H1 (cell line): ENCODE data around the gene GALNT18. TPM values are rescaled to one million over a fixed set of nuclear protein-coding genes. Genes with fewer than 3 reads are reported as not detected.

Source experiments
- CTCF ChIA-PET: fragments of 300-600 bp; sonication (Branson Sonifier 250); formaldehyde crosslinking; loops from one replicate; lab custom pipeline; 2021; ENCODE audit not compliant: partially characterized antibody; lab: Charles Lee
- POLR2A ChIA-PET: fragments of 300-600 bp; sonication (Branson Sonifier 250); formaldehyde crosslinking; loops from one replicate; lab custom pipeline; 2021; ENCODE audit warnings: inconsistent platforms; ENCODE audit not compliant: partially characterized antibody; lab: Charles Lee
- DNase-seq, 2 experiments: peaks; one replicate each; pipeline versions ENCODE4 v3.0.0 to v3.0.0-alpha.2; 2010 to 2022; ENCODE audit warnings: low spot score in 2 of 2, low read depth in 1 of 2, mixed read lengths in 1 of 2
- FAIRE-seq: peaks from 2 replicates; lab custom pipeline; 2011; peaks lifted over from hg19 to GRCh38; lab: Jason Lieb, UNC
- H2AFZ ChIP-seq: 2 replicates; pipeline ENCODE4 v1.8.1; 2012; ENCODE audit warnings: low read length, inconsistent platforms
- H2AK5ac ChIP-seq: 2 replicates; pipeline ENCODE4 v1.6.1; 2013; ENCODE audit warnings: low read depth, low read length
- H2BK120ac ChIP-seq: replicated peaks from 2 replicates; pipeline ENCODE3; 2013; ENCODE audit warnings: low read depth, low read length, inconsistent platforms
- H2BK12ac ChIP-seq: 2 replicates; pipeline ENCODE4 v1.6.1; 2013; ENCODE audit warnings: low read depth, low read length
- H2BK15ac ChIP-seq: 2 replicates; pipeline ENCODE4 v1.6.1; 2013; ENCODE audit warnings: low read length
- H2BK20ac ChIP-seq: 2 replicates; pipeline ENCODE4 v1.6.1; 2013; ENCODE audit warnings: low read length
- H2BK5ac ChIP-seq: 2 replicates; pipeline ENCODE4 v1.6.1; 2013; ENCODE audit warnings: low read depth, low read length
- H3K14ac ChIP-seq: 2 replicates; pipeline ENCODE4 v1.6.1; 2013; ENCODE audit warnings: inconsistent platforms; ENCODE audit not compliant: insufficient read length
- H3K18ac ChIP-seq: 2 replicates; pipeline ENCODE4 v1.6.1; 2013; ENCODE audit warnings: low read length; ENCODE audit errors: extremely low read depth
- H3K23ac ChIP-seq: 2 replicates; pipeline ENCODE4 v1.6.1; 2013; ENCODE audit warnings: inconsistent platforms; ENCODE audit not compliant: insufficient read length
- H3K23me2 ChIP-seq: 2 replicates; pipeline ENCODE4 v1.6.1; 2013; ENCODE audit warnings: low read depth, low read length
- H3K27ac ChIP-seq: 2 replicates; pipeline ENCODE4 v1.6.1; 2011; ENCODE audit warnings: low read depth, low read length, inconsistent platforms
- H3K27me3 ChIP-seq, 4 experiments: replicated peaks in 1 of 4; 1 replicate in 1 of 4; 2 replicates in 3 of 4; pipeline versions ENCODE4 v1.6.1 to v1.8.1; 2011 to 2013; ENCODE audit warnings: low read length in 3 of 4, mild to moderate bottlenecking in 3 of 4, inconsistent platforms in 2 of 4, mixed read lengths in 2 of 4, moderate library complexity in 1 of 4; ENCODE audit not compliant: control insufficient read depth in 3 of 4, insufficient read depth in 3 of 4; ENCODE audit errors: extremely low read depth in 1 of 4
- H3K36me3 ChIP-seq, 4 experiments: 2 replicates each; pipeline versions ENCODE4 v1.6.1 to v1.8.1; 2011 to 2013; ENCODE audit warnings: mild to moderate bottlenecking in 4 of 4, low read length in 3 of 4, moderate library complexity in 2 of 4, control low read depth in 1 of 4, inconsistent platforms in 1 of 4; ENCODE audit not compliant: insufficient read depth in 4 of 4, control insufficient read depth in 2 of 4
- H3K4ac ChIP-seq: replicated peaks from 2 replicates; pipeline ENCODE3; 2013; ENCODE audit warnings: low read length, low read depth, mixed read lengths, inconsistent platforms; ENCODE audit not compliant: insufficient read length
- H3K4me1 ChIP-seq, 4 experiments: replicated peaks in 1 of 4; 1 replicate in 1 of 4; 2 replicates in 3 of 4; pipeline versions ENCODE4 v1.6.1 to v1.8.1; 2011 to 2013; ENCODE audit warnings: low read length in 3 of 4, inconsistent platforms in 2 of 4, mixed read lengths in 1 of 4; ENCODE audit not compliant: insufficient read depth in 4 of 4, control insufficient read depth in 3 of 4
- H3K4me2 ChIP-seq, 2 experiments: 2 replicates each; pipeline versions ENCODE4 v1.6.1 to v1.8.1; 2011 to 2013; ENCODE audit warnings: low read depth in 2 of 2, low read length in 2 of 2, control low read depth in 1 of 2, inconsistent platforms in 1 of 2, mild to moderate bottlenecking in 1 of 2; ENCODE audit not compliant: insufficient read depth in 1 of 2
- H3K4me3 ChIP-seq, 4 experiments: fragments of 200-600, 300-600 bp in 1 of 4; sonication (generic), shearing (Covaris generic), sonication (Bioruptor Twin) in 1 of 4; 2 replicates each; pipeline versions ENCODE4 v1.5.1 to v1.8.1; 2011 to 2016; ENCODE audit warnings: low read length in 4 of 4, low read depth in 3 of 4, control low read depth in 2 of 4, inconsistent platforms in 2 of 4, mild to moderate bottlenecking in 2 of 4, mixed read lengths in 1 of 4, moderate library complexity in 1 of 4; ENCODE audit not compliant: insufficient read depth in 2 of 4; ENCODE audit errors: extremely low read depth in 1 of 4
- H3K56ac ChIP-seq: replicated peaks from 2 replicates; pipeline ENCODE3; 2013; ENCODE audit warnings: low read depth, mild to moderate bottlenecking, mixed read lengths, low read length, inconsistent platforms; ENCODE audit not compliant: insufficient read length
- H3K79me1 ChIP-seq: 2 replicates; pipeline ENCODE4 v1.6.1; 2013; ENCODE audit warnings: low read depth, low read length, control low read depth
- H3K79me2 ChIP-seq, 2 experiments: 2 replicates each; pipeline versions ENCODE4 v1.6.1 to v1.8.1; 2012 to 2013; ENCODE audit warnings: low read length in 2 of 2, mild to moderate bottlenecking in 2 of 2, inconsistent platforms in 1 of 2; ENCODE audit not compliant: insufficient read depth in 2 of 2, control insufficient read depth in 1 of 2
- H3K9ac ChIP-seq, 4 experiments: replicated peaks in 1 of 4; 1 replicate in 1 of 4; 2 replicates in 3 of 4; pipeline versions ENCODE4 v1.6.1 to v1.8.1; 2011 to 2013; ENCODE audit warnings: low read depth in 3 of 4, low read length in 3 of 4, control low read depth in 2 of 4, mild to moderate bottlenecking in 2 of 4, moderate library complexity in 2 of 4, inconsistent platforms in 1 of 4; ENCODE audit errors: extremely low read depth in 1 of 4
- H3K9me3 ChIP-seq, 2 experiments: 2 replicates each; pipeline versions ENCODE4 v1.6.1 to v1.8.1; 2012 to 2013; ENCODE audit warnings: mild to moderate bottlenecking in 2 of 2, moderate library complexity in 2 of 2, control low read depth in 1 of 2, inconsistent platforms in 1 of 2, low read depth in 1 of 2, low read length in 1 of 2, mixed read lengths in 1 of 2; ENCODE audit not compliant: insufficient read depth in 2 of 2
- H4K20me1 ChIP-seq, 2 experiments: replicated peaks in 1 of 2; 2 replicates each; pipeline versions ENCODE3 to v1.8.1; 2011 to 2013; ENCODE audit warnings: inconsistent platforms in 2 of 2, low read length in 2 of 2, mild to moderate bottlenecking in 1 of 2; ENCODE audit not compliant: insufficient read depth in 2 of 2, control insufficient read depth in 1 of 2
- H4K5ac ChIP-seq: 2 replicates; pipeline ENCODE4 v1.6.1; 2013; ENCODE audit warnings: low read length, low read depth, mixed read lengths, inconsistent platforms; ENCODE audit not compliant: insufficient read length
- H4K8ac ChIP-seq: 2 replicates; pipeline ENCODE4 v1.8.0; 2013; ENCODE audit warnings: mild to moderate bottlenecking, moderate library complexity, low read length, inconsistent platforms; ENCODE audit not compliant: insufficient read depth; ENCODE audit errors: extremely low read depth
- H4K91ac ChIP-seq: replicated peaks from 2 replicates; pipeline ENCODE3; 2013; ENCODE audit warnings: low read length, mixed read lengths, inconsistent platforms; ENCODE audit not compliant: insufficient read length
- CHD2 ChIP-seq: IDR thresholded peaks from 2 replicates; pipeline ENCODE4 v1.6.1; 2012; ENCODE audit warnings: low read length, improper control_type of control experiment
- FOSL1 ChIP-seq: IDR thresholded peaks from 2 replicates; pipeline ENCODE4 v1.6.1; 2011; ENCODE audit warnings: mild to moderate bottlenecking, low read depth, low read length, moderate library complexity; ENCODE audit not compliant: insufficient read depth
- GTF2F1 ChIP-seq: IDR thresholded peaks from 2 replicates; pipeline ENCODE4 v1.6.1; 2012; ENCODE audit warnings: low read depth, low read length, improper control_type of control experiment, borderline replicate concordance
- HDAC2 ChIP-seq, 2 experiments: fragments of 300-600 bp in 1 of 2; sonication (generic) in 1 of 2; IDR thresholded peaks; 2 replicates each; pipeline ENCODE4 v1.6.1; 2011 to 2012; ENCODE audit warnings: low read depth in 2 of 2, low read length in 2 of 2, mild to moderate bottlenecking in 2 of 2, moderate library complexity in 2 of 2, borderline replicate concordance in 1 of 2, inconsistent platforms in 1 of 2
- NRF1 ChIP-seq: IDR thresholded peaks from 2 replicates; pipeline ENCODE4 v1.6.1; 2011; ENCODE audit warnings: mild to moderate bottlenecking, low read depth, low read length, improper control_type of control experiment
- POLR2A ChIP-seq, 2 experiments: IDR thresholded peaks; 1 replicate in 1 of 2; 2 replicates in 1 of 2; pipeline ENCODE4 v1.6.1; 2011; ENCODE audit warnings: low read depth in 2 of 2, low read length in 2 of 2, mild to moderate bottlenecking in 2 of 2; ENCODE audit errors: control extremely low read depth in 1 of 2
- RAD21 ChIP-seq, 2 experiments: IDR thresholded peaks in 1 of 2; conservative IDR thresholded peaks in 1 of 2; 2 replicates each; pipeline ENCODE4 v1.6.1; 2011; ENCODE audit warnings: low read depth in 2 of 2, low read length in 2 of 2, improper control_type of control experiment in 1 of 2, inconsistent platforms in 1 of 2, mild to moderate bottlenecking in 1 of 2, moderate library complexity in 1 of 2
- SUZ12 ChIP-seq: fragments of 200-600 bp; sonication (generic); IDR thresholded peaks from 2 replicates; pipeline ENCODE4 v1.6.1; 2012; ENCODE audit warnings: mild to moderate bottlenecking, inconsistent platforms, low read length, moderate library complexity, mixed read lengths
- TAF7 ChIP-seq: optimal IDR thresholded peaks from 2 replicates; pipeline ENCODE3; 2011; ENCODE audit warnings: low read depth, mild to moderate bottlenecking, inconsistent platforms, low read length, moderate library complexity, borderline replicate concordance
- YY1 ChIP-seq: IDR thresholded peaks from 2 replicates; pipeline ENCODE4 v1.6.1; 2011; ENCODE audit warnings: low read depth, mild to moderate bottlenecking, low read length
- whole genome bisulfite sequencing, 2 experiments: shearing (Covaris generic) in 1 of 2; methylation state at CpG; one replicate each; pipeline versions ENCODE4 v1.1.6 to v1.1.7; 2013 to 2015; ENCODE audit warnings: low lambda C conversion rate in 2 of 2, mixed read lengths in 2 of 2, inconsistent platforms in 1 of 2, low coverage in 1 of 2, missing lambda C conversion rate in 1 of 2; ENCODE audit not compliant: insufficient replicate concordance in 2 of 2, insufficient coverage in 1 of 2, insufficient read length in 1 of 2; ENCODE audit errors: extremely low coverage in 1 of 2, missing lambda C conversion rate in 1 of 2; 5-methylcytosine and 5-hydroxymethylcytosine counted together
- polyA plus RNA-seq, 7 experiments: library from polyadenylated mRNA; depleted of rRNA in 3 of 7; stranded (reverse) in 5 of 7; unstranded in 2 of 7; fragments of >200 nt in 5 of 7; fragments of 200-250 nt in 2 of 7; gene quantifications; 1 replicate in 5 of 7; 2 replicates in 1 of 7; 4 replicates in 1 of 7; pipeline versions ENCODE4 v1.2.1 to v1.2.3, GENCODE V29; 2011 to 2013; ENCODE audit warnings: missing spikeins in 2 of 7, mixed read lengths in 2 of 7
- total RNA-seq: library from RNA; stranded (reverse); fragmentation: NEBNext Ultra II Directional; extraction: Animal tissue kit (Norgen Biotek cat#: 25700); gene quantifications from 2 replicates; pipeline ENCODE4 v1.2.1, GENCODE V29; 2021
- TF ChIP-seq, protein P1 (sequence below), 3 experiments: IDR thresholded peaks; 1 replicate in 2 of 3; 2 replicates in 1 of 3; pipeline versions ENCODE4 v1.5.1 to v1.6.1; 2011; ENCODE audit warnings: low read length in 3 of 3, mild to moderate bottlenecking in 3 of 3, inconsistent platforms in 2 of 3, low read depth in 1 of 3, moderate library complexity in 1 of 3; ENCODE audit not compliant: insufficient read depth in 1 of 3; ENCODE audit errors: control extremely low read depth in 1 of 3

GALNT18 gene
- total and polyA plus RNA-seq, 2 of the 8 experiments (the other 6 are each of a cell fraction or from before 2014, with no cell fraction given): 6.0 to 9.4 TPM

DNA sequence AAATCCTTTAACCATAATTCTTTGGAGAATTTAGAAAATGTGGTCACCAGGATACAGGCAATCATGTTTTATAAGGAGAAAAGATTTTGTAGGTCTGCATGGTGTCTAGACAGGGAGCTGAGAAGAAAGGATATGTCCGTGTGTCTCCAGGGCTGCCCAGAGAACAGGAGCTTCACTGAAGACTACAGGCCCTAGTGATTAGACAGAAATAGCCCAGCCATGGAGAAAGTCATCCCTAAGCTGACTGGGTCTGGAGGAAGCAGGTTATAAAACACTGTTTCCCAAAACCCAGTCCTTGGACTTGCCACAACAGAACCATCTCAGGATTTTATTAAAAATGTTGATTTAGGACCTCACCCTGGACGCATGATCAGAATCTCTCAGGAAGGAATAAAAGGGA, 84.4 kb downstream of the GALNT18 start:
- WGBS, 2 experiments: 94% methylated on average over 2 of the region's 2 CpGs; no CpG with 5 or more reads in 1 of the 2 experiments
- Histone ChIP-seq H4K20me1 (peaks cover 0 to 2% of the 10 kb centered on the region in 2 experiments), H3K4me3 (no peak overlapping the region), H3K4ac (no peak overlapping the region), H3K4me2 (no peak overlapping the region), H4K91ac (no peak overlapping the region), H3K36me3 (no peaks in the 10 kb centered on the region), H2AK5ac (no peak overlapping the region), H3K4me1 (peaks cover 0 to 7% (median 0%) of the 10 kb centered on the region in 4 experiments; a peak in 1 of 7 replicates), H4K8ac (no peak overlapping the region), H3K79me1 (no peaks in the 10 kb centered on the region), H3K18ac (no peak overlapping the region), H2BK120ac (no peak overlapping the region), H3K9ac (no peak overlapping the region), H3K79me2 (no peaks in the 10 kb centered on the region), H3K56ac (no peak overlapping the region), H3K27me3 (no peaks in the 10 kb centered on the region), H2BK12ac (no peak overlapping the region), H4K5ac (no peak overlapping the region), H3K14ac (no peak overlapping the region), H3K27ac (no peak overlapping the region), H2AFZ (no peak overlapping the region), H2BK20ac (no peak overlapping the region), H3K23me2 (no peaks in the 10 kb centered on the region), H3K23ac (no peak overlapping the region), H2BK15ac (no peak overlapping the region), H2BK5ac (no peak overlapping the region), H3K9me3 (no peaks in the 10 kb centered on the region)
- DNase-seq: no peak
- no peak for FAIRE-seq
- POLR2A ChIA-PET: interaction anchor here (0.7 kb wide), 1 partner anchor 97 kb away, joined by 3 read pairs; no protein-coding TSS in a partner anchor
- CTCF ChIA-PET: interaction anchor here (0.7 to 1.5 kb wide), 5 partner anchors 12 to 72 kb away, joined by 3 to 4 read pairs (median 3); no protein-coding TSS in a partner anchor
- TF ChIP-seq POLR2A (IDR thresholded peaks at IDR 0.05; ENCODE audit: control extremely low read depth in 1 of 2, low read depth in 2 of 2, low read length in 2 of 2): no peak
- TF ChIP-seq CHD2: no peak
- TF ChIP-seq YY1: no peak
- TF ChIP-seq HDAC2 (IDR thresholded peaks at IDR 0.05; ENCODE audit: borderline replicate concordance in 1 of 2, low read depth in 2 of 2, low read length in 2 of 2): no peak
- TF ChIP-seq, protein P1, sequence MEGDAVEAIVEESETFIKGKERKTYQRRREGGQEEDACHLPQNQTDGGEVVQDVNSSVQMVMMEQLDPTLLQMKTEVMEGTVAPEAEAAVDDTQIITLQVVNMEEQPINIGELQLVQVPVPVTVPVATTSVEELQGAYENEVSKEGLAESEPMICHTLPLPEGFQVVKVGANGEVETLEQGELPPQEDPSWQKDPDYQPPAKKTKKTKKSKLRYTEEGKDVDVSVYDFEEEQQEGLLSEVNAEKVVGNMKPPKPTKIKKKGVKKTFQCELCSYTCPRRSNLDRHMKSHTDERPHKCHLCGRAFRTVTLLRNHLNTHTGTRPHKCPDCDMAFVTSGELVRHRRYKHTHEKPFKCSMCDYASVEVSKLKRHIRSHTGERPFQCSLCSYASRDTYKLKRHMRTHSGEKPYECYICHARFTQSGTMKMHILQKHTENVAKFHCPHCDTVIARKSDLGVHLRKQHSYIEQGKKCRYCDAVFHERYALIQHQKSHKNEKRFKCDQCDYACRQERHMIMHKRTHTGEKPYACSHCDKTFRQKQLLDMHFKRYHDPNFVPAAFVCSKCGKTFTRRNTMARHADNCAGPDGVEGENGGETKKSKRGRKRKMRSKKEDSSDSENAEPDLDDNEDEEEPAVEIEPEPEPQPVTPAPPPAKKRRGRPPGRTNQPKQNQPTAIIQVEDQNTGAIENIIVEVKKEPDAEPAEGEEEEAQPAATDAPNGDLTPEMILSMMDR (IDR thresholded peaks at IDR 0.05; ENCODE audit: control extremely low read depth in 1 of 3, insufficient read depth in 1 of 3, low read depth in 1 of 3, low read length in 3 of 3): no peak
- TF ChIP-seq FOSL1: no peak
- no peak for TF ChIP-seq NRF1
- TF ChIP-seq TAF7: no peak
- TF ChIP-seq RAD21 (IDR thresholded peaks at IDR 0.05 in 1 of 2, conservative IDR thresholded peaks at IDR 0.05 in 1 of 2; ENCODE audit: low read depth in 2 of 2, low read length in 2 of 2): no peak
- no peak for TF ChIP-seq SUZ12
- TF ChIP-seq GTF2F1: no peak
